OCI-LY7 (cell line): ENCODE data around the gene FCRL3. TPM values are rescaled to one million over a fixed set of nuclear protein-coding genes. Genes with fewer than 3 reads are reported as not detected.
A peak's percentile ranks its signal among the peaks of the same experiment; 100 is the strongest.

Source experiments
- BruUV-seq: library from RNA; stranded (reverse); fragments of 400-500 nt; replicated peaks from 2 replicates; lab custom pipeline; 2021; lab: Mats Ljungman, UMichigan
- CTCF ChIA-PET: fragments of 300-600 bp; sonication (Branson Sonifier 250); formaldehyde crosslinking; loops from one replicate; lab custom pipeline; 2022; ENCODE audit warnings: antibody characterized with exemption; ENCODE audit not compliant: unreplicated experiment; lab: Charles Lee
- POLR2A ChIA-PET: fragments of 300-600 bp; sonication (Branson Sonifier 250); formaldehyde crosslinking; loops from one replicate; lab custom pipeline; 2022; ENCODE audit warnings: antibody characterized with exemption; lab: Charles Lee
- DNase-seq: peaks from one replicate; pipeline ENCODE4 v3.0.0-alpha.2; 2015; ENCODE audit warnings: low spot score
- H2AFZ ChIP-seq: fragments of 200-600 bp; sonication (generic), shearing (Covaris generic); 2 replicates; pipeline ENCODE4 v1.6.1; 2014; ENCODE audit warnings: mild to moderate bottlenecking, antibody characterized with exemption, low read length, moderate library complexity
- H3K27ac ChIP-seq: fragments of 200-600 bp; sonication (generic); 2 replicates; pipeline ENCODE4 v1.5.1; 2014; ENCODE audit warnings: mixed run types, low read depth, mild to moderate bottlenecking, moderate library complexity, low read length, inconsistent platforms; ENCODE audit not compliant: poor library complexity, severe bottlenecking
- H3K36me3 ChIP-seq: fragments of 200-600 bp; sonication (generic); 2 replicates; pipeline ENCODE4 v1.6.1; 2014; ENCODE audit warnings: mild to moderate bottlenecking, antibody characterized with exemption, low read length, moderate library complexity, mixed read lengths; ENCODE audit not compliant: insufficient read depth
- H3K4me1 ChIP-seq: fragments of 200-600 bp; sonication (generic); 2 replicates; pipeline ENCODE4 v1.5.1; 2014; ENCODE audit warnings: mild to moderate bottlenecking, low read length; ENCODE audit not compliant: insufficient read depth, poor library complexity, severe bottlenecking
- H3K4me2 ChIP-seq: fragments of 200-600 bp; sonication (generic); 2 replicates; pipeline ENCODE4 v1.6.1; 2014; ENCODE audit warnings: mild to moderate bottlenecking, low read length
- H3K4me3 ChIP-seq: fragments of 200-600 bp; sonication (generic); 2 replicates; pipeline ENCODE4 v1.5.1; 2014; ENCODE audit warnings: mild to moderate bottlenecking, low read depth, low read length; ENCODE audit not compliant: poor library complexity, severe bottlenecking
- H3K79me2 ChIP-seq: fragments of 200-600 bp; sonication (generic); 2 replicates; pipeline ENCODE4 v1.6.1; 2016; ENCODE audit warnings: low read depth, mild to moderate bottlenecking, low read length, moderate library complexity, mixed read lengths; ENCODE audit not compliant: insufficient read depth
- H3K9me2 ChIP-seq: fragments of 200-600 bp; sonication (generic); 2 replicates; pipeline ENCODE4 v1.6.1; 2016; ENCODE audit warnings: mild to moderate bottlenecking, low read length, mixed read lengths; ENCODE audit not compliant: insufficient read depth
- H3K9me3 ChIP-seq: fragments of 200-600 bp; sonication (generic); 2 replicates; pipeline ENCODE4 v1.6.1; 2014; ENCODE audit warnings: mild to moderate bottlenecking, mixed run types, low read length, mixed read lengths
- H4K20me1 ChIP-seq: fragments of 200-600 bp; sonication (generic); 2 replicates; pipeline ENCODE4 v1.6.1; 2014; ENCODE audit warnings: mild to moderate bottlenecking, antibody characterized with exemption, low read length, moderate library complexity, mixed read lengths; ENCODE audit not compliant: insufficient read depth
- CTCF ChIP-seq: fragments of 200-600 bp; sonication (generic); conservative IDR thresholded peaks from 2 replicates; pipeline ENCODE4 v1.5.1; 2014; ENCODE audit warnings: mild to moderate bottlenecking, antibody characterized with exemption, low read length, moderate library complexity, mixed read lengths
- EZH2phosphoT487 ChIP-seq: fragments of 200-600 bp; sonication (generic); IDR thresholded peaks from 2 replicates; pipeline ENCODE4 v1.6.1; 2018; ENCODE audit warnings: low read depth, borderline replicate concordance, mild to moderate bottlenecking, mixed run types, antibody characterized with exemption, low read length, moderate library complexity, mixed read lengths
- intact Hi-C: fragments of 100-400 bp; cut with micrococcal nuclease; formaldehyde crosslinking; loops from one replicate; pipeline ENCODE4 v1.10.0; 2022; ENCODE audit not compliant: unreplicated experiment
- total RNA-seq, 2 experiments: library from RNA; depleted of rRNA in 1 of 2; stranded (reverse); fragments of >200 nt in 1 of 2; shearing (Covaris generic) in 1 of 2; gene quantifications; 2 replicates each; pipeline ENCODE4 v1.2.3, GENCODE V29; 2014 to 2022

The FCRL3 gene
- total RNA-seq, 2 experiments from 2014 or later, result 0.88 to 0.99 TPM

DNA sequence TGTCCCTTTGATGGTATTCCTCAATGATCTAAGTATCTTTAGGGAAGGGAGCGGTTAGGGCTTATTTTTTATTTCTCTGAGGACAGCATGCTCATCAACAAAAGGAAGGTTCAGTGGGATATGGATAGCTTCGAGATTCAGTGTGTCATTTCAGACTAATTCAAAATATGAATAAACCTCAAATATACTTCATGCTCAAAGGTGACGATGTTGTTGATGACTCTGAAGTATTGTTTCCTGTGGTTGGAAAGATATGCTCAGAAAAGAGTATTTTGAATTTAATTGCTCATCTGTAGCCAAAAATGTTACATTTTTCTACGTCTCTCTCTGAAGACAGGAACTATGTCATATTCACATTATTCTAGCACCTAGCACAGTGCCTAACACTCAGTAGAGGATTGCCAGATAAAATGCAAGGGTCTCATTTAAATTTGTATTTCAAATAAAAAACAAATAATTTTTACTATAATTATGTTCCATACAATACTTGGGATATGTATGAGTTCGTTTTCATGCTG, 1.8 kb upstream of the FCRL3 start:
- ChIA-PET POLR2A (no interaction called here), CTCF (no interaction called here)
- Histone ChIP-seq H3K79me2 (no peaks in the 10 kb centered on the region), H3K36me3 (no peaks in the 10 kb centered on the region; the same call in 1 of the 2 replicates), H2AFZ (no peak overlapping the region), H3K4me1 (peaks cover 80% of the 10 kb centered on the region), H3K27ac (no peak overlapping the region), H3K9me2 (no peaks in the 10 kb centered on the region), H4K20me1 (no peaks in the 10 kb centered on the region), H3K4me3 (no peak overlapping the region), H3K9me3 (peaks cover 8% of the 10 kb centered on the region; the same call in 1 of the 2 replicates), H3K4me2 (no peak overlapping the region)
- TF ChIP-seq CTCF, result no peak
- TF ChIP-seq EZH2phosphoT487, result no peak
- no TSS peak for BruUV-seq
- intact Hi-C loops, result loop anchor here (5.0 kb wide), 1 partner anchor 190 kb away; no protein-coding TSS in a partner anchor
- no peak for DNase-seq

DNA sequence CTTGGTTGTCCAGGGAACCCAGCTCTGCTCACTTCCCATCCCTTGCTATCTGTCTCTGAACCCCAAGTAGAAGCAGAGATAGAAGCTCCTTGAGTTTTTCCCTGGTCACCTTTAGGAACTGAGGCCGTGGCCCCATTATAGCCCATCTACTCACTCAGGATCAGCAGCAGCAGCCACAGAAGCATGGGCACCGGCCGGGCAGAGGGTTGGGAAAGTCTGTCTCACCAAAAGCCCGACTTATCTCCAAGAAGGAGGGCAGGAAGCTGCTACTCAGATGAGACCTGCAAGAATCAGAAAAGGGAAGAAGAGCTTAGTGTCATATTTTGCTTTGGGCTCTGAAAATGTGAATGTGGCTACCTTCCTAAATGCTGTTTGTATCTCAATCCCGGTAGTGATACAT, 264 bp downstream of the FCRL3 start:
- Histone ChIP-seq H3K4me3 (peak overlapping the region; percentile 4), H4K20me1 (no peaks in the 10 kb centered on the region), H2AFZ (peak overlapping the region; percentile 85), H3K79me2 (no peaks in the 10 kb centered on the region), H3K36me3 (no peaks in the 10 kb centered on the region), H3K27ac (peak overlapping the region; percentile 8), H3K4me1 (peaks cover 85% of the 10 kb centered on the region), H3K9me3 (no peaks in the 10 kb centered on the region), H3K9me2 (no peaks in the 10 kb centered on the region), H3K4me2 (peak overlapping the region; percentile 65)
- BruUV-seq, result no TSS peak
- CTCF ChIA-PET, result interaction anchor here (0.7 to 0.8 kb wide), 2 partner anchors 9 to 189 kb away, joined by 3 to 4 read pairs; no protein-coding TSS in a partner anchor
- TF ChIP-seq EZH2phosphoT487, result no peak
- TF ChIP-seq CTCF, result no peak
- POLR2A ChIA-PET, result interaction anchor here (0.6 to 1.6 kb wide), 4 partner anchors 12 to 191 kb away, joined by 3 to 5 read pairs (median 3); no protein-coding TSS in a partner anchor
- DNase-seq, result peak; percentile 34
- intact Hi-C loops, result loop anchor here (5.0 kb wide), 1 partner anchor 188 kb away; no protein-coding TSS in a partner anchor
